Right lobe of liver (tissue), 6 donors: ENCODE data around the gene SNX15. TPM values are rescaled to one million over a fixed set of nuclear protein-coding genes. Genes with fewer than 3 reads are reported as not detected.

Source experiments
- ATAC-seq, 4 donors: fragments of 200-7000 bp; cut with Tn5 transposase; one replicate each; pipeline ENCODE4 v1.9.1; 2020; ENCODE audit warnings: mild to moderate bottlenecking in 4 of 4, moderate library complexity in 4 of 4
- DNase-seq, 3 donors: peaks; one replicate each; pipeline ENCODE4 v3.0.0-alpha.2; 2020
- H3K27ac ChIP-seq, 3 donors: fragments of 200-600 bp; one replicate each; pipeline ENCODE4 v1.8.0; 2022
- H3K27me3 ChIP-seq, 2 donors: fragments of 200-600 bp; one replicate each; pipeline ENCODE4 v1.8.0; 2022
- H3K36me3 ChIP-seq, 4 donors: fragments of 200-600 bp; sonication (generic) in 1 of 4; one replicate each; pipeline versions ENCODE4 v1.5.1 to v1.8.0; 2017 to 2022; ENCODE audit warnings: control low read depth in 1 of 4
- H3K4me1 ChIP-seq, 4 donors: fragments of 200-600 bp; sonication (generic) in 1 of 4; one replicate each; pipeline versions ENCODE4 v1.5.1 to v1.8.0; 2017 to 2022; ENCODE audit warnings: control low read depth in 1 of 4
- H3K4me3 ChIP-seq, 3 donors: fragments of 200-600 bp; one replicate each; pipeline ENCODE4 v1.8.0; 2022
- H3K9me3 ChIP-seq, 4 donors: fragments of 200-600 bp; sonication (generic) in 1 of 4; one replicate each; pipeline versions ENCODE4 v1.5.1 to v1.8.0; 2017 to 2022; ENCODE audit warnings: control low read depth in 1 of 4
- POLR2A ChIP-seq: fragments of 450-650 bp; IDR thresholded peaks from one replicate; pipeline ENCODE4 v1.6.1; 2017; ENCODE audit warnings: antibody characterized with exemption, mild to moderate bottlenecking
- WGBS: methylation state at CpG from one replicate; pipeline ENCODE4 v1.1.6; 2018; ENCODE audit warnings: low coverage, low lambda C conversion rate; ENCODE audit not compliant: insufficient coverage; ENCODE audit errors: missing lambda C conversion rate; 5-methylcytosine and 5-hydroxymethylcytosine counted together
- intact Hi-C, 2 donors: fragments of 100-400 bp; cut with DNase I; formaldehyde crosslinking; loops; one replicate each; pipeline versions ENCODE4 v1.11.2 to v1.14.1; 2022
- total RNA-seq, 6 experiments: library from RNA; depleted of rRNA in 2 of 6; stranded (reverse); fragments of >200 nt in 2 of 6; fragmentation: NEBNext Ultra II Directional in 3 of 6; extraction: Animal tissue kit (Norgen Biotek cat#: 25700) in 3 of 6; gene quantifications; one replicate each; pipeline versions ENCODE4 v1.1.0 to v1.2.4, GENCODE V29; 2016 to 2023
- TF ChIP-seq, protein P1 (sequence below), 4 donors: fragments of 200-600 bp in 3 of 4; fragments of 450-650 bp in 1 of 4; IDR thresholded peaks; one replicate each; pipeline versions ENCODE4 v1.5.1 to v1.8.0; 2016 to 2022; ENCODE audit warnings: antibody characterized with exemption in 4 of 4, mild to moderate bottlenecking in 2 of 4
- donor health status: DM: no; HTN: yes; CAD: no.
- donor health status: DM: no; HTN: no; CAD: no.
- donor health status: DM: no; HTN: no; CAD: no.
- donor health status: DM: no; HTN: yes; CAD: no.
- donor health status: DM: no; HTN: yes; CAD: no.

Gene SNX15
- total RNA-seq, 6 experiments from 2014 or later, result 6.4 to 10.3 (median 8.7) TPM

DNA sequence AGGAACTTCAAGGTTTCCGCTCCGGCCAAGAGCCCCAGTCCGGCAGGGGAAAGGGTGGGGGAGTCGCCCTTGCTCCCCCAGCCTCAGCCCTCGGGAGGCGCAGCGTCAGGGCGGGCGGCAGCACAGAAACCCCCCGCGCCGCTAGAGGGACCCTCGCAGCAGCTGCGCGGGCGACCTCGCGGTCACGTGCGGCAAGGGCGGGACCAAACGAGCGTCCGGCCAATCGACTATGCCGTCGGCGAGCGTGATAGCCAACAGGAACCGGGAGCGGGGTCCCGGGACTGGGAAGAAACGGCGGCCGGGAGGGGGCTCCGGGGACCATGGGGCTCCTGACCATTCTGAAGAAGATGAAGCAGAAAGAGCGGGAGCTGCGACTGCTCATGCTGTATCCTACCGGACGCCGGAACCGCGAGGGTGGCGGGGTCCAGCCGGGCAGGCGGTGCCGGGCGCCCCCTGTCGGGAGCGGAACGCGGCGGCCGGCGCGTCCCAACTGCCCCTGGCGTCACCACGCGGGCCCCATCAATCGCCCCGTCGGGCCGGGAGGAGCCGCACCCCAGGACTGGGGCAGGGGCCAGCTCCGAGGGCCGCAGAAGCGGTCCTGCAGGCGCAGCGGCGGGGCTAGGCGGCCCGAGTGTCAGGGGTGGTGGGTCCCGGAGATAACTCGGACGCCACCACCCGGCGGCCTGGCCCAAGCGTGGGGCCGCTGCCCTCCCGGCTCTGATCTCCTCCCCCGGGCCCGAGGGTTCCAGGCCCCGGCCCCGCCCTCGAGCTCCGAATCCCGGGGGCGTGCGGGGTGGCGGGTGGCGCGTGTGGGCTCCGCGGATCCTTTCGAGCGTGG lies 13.1 kb upstream of the SNX15 start, which contains the start of gene ARL2:
TSS of gene ARL2 (plus strand) at position 273 of the 838 bp plus-strand sequence. CDS start at position 321, 48 bp downstream.
- peak; percentile 13 for TF ChIP-seq POLR2A
- TF ChIP-seq, protein P1, sequence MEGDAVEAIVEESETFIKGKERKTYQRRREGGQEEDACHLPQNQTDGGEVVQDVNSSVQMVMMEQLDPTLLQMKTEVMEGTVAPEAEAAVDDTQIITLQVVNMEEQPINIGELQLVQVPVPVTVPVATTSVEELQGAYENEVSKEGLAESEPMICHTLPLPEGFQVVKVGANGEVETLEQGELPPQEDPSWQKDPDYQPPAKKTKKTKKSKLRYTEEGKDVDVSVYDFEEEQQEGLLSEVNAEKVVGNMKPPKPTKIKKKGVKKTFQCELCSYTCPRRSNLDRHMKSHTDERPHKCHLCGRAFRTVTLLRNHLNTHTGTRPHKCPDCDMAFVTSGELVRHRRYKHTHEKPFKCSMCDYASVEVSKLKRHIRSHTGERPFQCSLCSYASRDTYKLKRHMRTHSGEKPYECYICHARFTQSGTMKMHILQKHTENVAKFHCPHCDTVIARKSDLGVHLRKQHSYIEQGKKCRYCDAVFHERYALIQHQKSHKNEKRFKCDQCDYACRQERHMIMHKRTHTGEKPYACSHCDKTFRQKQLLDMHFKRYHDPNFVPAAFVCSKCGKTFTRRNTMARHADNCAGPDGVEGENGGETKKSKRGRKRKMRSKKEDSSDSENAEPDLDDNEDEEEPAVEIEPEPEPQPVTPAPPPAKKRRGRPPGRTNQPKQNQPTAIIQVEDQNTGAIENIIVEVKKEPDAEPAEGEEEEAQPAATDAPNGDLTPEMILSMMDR (IDR thresholded peaks at IDR 0.05), result peak; percentile 82 to 89 (median 84)
- H3K36me3 ChIP-seq, result peaks cover 0 to 3% (median 0%) of the 10 kb centered on the region in 4 donors
- peak within 1 kb of the TSS; percentile 76 to 90 (median 81) for H3K4me3 ChIP-seq
- peaks cover 0 to 6% (median 0%) of the 10 kb centered on the region in 4 donors for H3K4me1 ChIP-seq
- H3K9me3 ChIP-seq, result no peaks in the 10 kb centered on the region
- ATAC-seq (peak; percentile 88 to 92 (median 92)), DNase-seq (peak; percentile 93 to 94 (median 94))
- intact Hi-C loops, result no loop called here
- no peaks in the 10 kb centered on the region for H3K27me3 ChIP-seq
- peak within 1 kb of the TSS; percentile 92 to 94 (median 94) for H3K27ac ChIP-seq
- 0% methylated on average over 15 of the region's 96 CpGs for WGBS

DNA sequence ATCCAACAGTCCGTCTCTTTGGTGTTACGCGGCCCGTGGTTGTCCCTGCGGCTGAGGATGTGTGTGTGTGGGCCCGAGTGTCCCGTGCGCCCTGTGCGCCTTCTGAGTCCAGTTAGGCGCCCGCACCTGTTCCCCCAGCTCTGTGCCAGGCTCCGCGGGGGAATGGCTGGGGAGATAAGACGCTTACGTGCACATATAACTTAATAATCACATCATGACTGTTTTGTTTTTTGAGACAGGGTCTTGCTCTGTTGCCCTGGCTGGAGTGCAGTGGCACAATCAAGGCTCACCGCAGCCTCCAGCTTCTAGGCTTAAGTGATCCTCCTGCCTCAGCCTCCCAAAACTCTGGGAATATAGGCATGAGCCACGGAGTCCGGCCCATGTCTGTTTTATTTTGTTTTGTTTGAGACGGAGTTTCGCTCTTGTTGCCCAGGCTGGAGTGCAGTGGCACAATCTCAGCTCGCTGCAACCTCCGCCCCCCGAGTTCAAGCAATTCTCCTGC lies 12.5 kb upstream of the SNX15 start:
- TF ChIP-seq, protein P1 (IDR thresholded peaks at IDR 0.05), result no peak
- no peak for TF ChIP-seq POLR2A
- H3K27ac ChIP-seq, result peak overlapping the region; percentile 92 to 94 (median 94)
- DNase-seq, result no peak
- H3K27me3 ChIP-seq, result no peaks in the 10 kb centered on the region
- H3K9me3 ChIP-seq, result no peaks in the 10 kb centered on the region
- H3K4me3 ChIP-seq, result peak overlapping the region; percentile 76 to 90 (median 81)
- peaks cover 0 to 3% (median 0%) of the 10 kb centered on the region in 4 donors for H3K36me3 ChIP-seq
- intact Hi-C loops, result no loop called here
- WGBS, result 0% methylated on average over 2 of the region's 23 CpGs
- no peak for ATAC-seq
- peaks cover 0 to 6% (median 0%) of the 10 kb centered on the region in 4 donors for H3K4me1 ChIP-seq

DNA sequence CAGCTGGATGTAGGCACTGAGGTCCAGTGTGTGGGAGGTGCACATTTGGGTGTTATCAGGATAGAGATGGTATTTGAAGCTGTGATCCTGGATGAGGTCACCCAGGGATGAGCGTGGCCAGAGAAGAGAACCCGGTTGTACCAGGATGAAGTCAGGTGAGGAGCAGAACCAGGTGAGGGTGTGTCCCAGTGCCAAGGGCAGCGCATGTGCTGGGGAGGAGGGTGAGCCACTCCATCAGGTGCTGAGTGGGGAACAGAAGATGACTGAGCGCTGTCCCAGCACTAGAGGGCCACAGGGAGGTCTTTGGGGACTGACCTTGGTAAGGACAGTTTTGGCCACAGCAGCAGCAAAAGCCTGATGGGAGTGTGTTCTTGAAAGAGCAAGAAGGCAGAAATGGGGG lies 10.5 kb upstream of the SNX15 start:
- Histone ChIP-seq H3K4me1 (peaks cover 0 to 6% (median 0%) of the 10 kb centered on the region in 4 donors), H3K4me3 (no peak overlapping the region), H3K27ac (no peak overlapping the region), H3K36me3 (peaks cover 0 to 3% (median 0%) of the 10 kb centered on the region in 4 donors), H3K9me3 (no peaks in the 10 kb centered on the region), H3K27me3 (no peaks in the 10 kb centered on the region)
- intact Hi-C loops, result no loop called here
- TF ChIP-seq, protein P1 (IDR thresholded peaks at IDR 0.05), result no peak
- no peak for TF ChIP-seq POLR2A
- 80% methylated on average over 1 of the region's 4 CpGs for WGBS
- DNase-seq, result no peak
- no peak for ATAC-seq

DNA sequence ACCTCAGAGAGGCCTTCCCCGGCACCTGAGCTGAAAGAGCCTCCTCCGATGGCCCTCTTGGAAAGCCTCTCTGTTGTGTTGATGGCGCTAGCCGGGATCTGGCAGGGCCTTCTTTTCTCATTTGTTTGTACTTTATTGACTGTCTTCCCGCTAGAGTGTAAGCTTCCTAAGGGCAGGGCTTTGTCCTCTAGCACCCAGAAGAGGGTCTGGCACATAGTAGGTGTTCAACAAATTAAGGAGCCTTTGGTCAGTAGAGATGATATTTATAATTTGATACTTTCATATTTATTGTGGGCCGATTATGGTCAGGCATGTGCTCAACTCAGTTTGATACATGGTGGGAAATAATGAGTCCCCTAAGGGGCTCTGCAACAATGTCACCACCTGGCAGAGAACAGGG lies 9.3 kb upstream of the SNX15 start:
- no peaks in the 10 kb centered on the region for H3K9me3 ChIP-seq
- peaks cover 0 to 3% (median 0%) of the 10 kb centered on the region in 4 donors for H3K36me3 ChIP-seq
- peaks cover 0 to 5% (median 0%) of the 10 kb centered on the region in 4 donors for H3K4me1 ChIP-seq
- no peak for ATAC-seq
- TF ChIP-seq POLR2A, result no peak
- TF ChIP-seq, protein P1 (IDR thresholded peaks at IDR 0.05), result no peak
- DNase-seq, result no peak
- intact Hi-C loops, result no loop called here
- WGBS, result 91% methylated on average over 4 of the region's 6 CpGs
- H3K27ac ChIP-seq, result no peak overlapping the region
- no peak overlapping the region for H3K4me3 ChIP-seq
- H3K27me3 ChIP-seq, result no peaks in the 10 kb centered on the region
